ENCODE results near the gene CLCN2.

GRCh38 chr3:184354754-184355153, 6.7 kb downstream of the CLCN2 start:
- TF ChIP-seq EZH2 (IDR thresholded peaks at IDR 0.05; ENCODE audit: insufficient read depth, poor library complexity, severe bottlenecking) (no peak), EZH2phosphoT487 (IDR thresholded peaks at IDR 0.05; ENCODE audit: insufficient read depth, low read depth) (no peak)

Measured in GM23248 (cell line).